Thyroid gland (tissue), 4 donors: ENCODE measurements around the gene OBSCN. TPM values are rescaled to one million over a fixed set of nuclear protein-coding genes. Genes with fewer than 3 reads are reported as not detected.

Experiments used
- DNase-seq, 2 donors: peaks; one replicate each; pipeline ENCODE4 v3.0.0-alpha.2; 2019
- H3K27ac ChIP-seq, 3 donors: fragments of 200-600 bp; sonication (generic); 1 replicate in 2 of 3; 2 replicates in 1 of 3; pipeline ENCODE4 v1.5.1; 2016 to 2019; ENCODE audit warnings: mild to moderate bottlenecking in 1 of 3, moderate library complexity in 1 of 3
- H3K27me3 ChIP-seq: fragments of 200-600 bp; sonication (generic); one replicate; pipeline ENCODE4 v1.5.1; 2019
- H3K36me3 ChIP-seq, 2 donors: fragments of 200-600 bp; sonication (generic); one replicate each; pipeline ENCODE4 v1.5.1; 2016 to 2019
- H3K4me1 ChIP-seq, 2 donors: fragments of 200-600 bp; sonication (generic); one replicate each; pipeline ENCODE4 v1.5.1; 2017 to 2019
- H3K4me3 ChIP-seq, 3 donors: fragments of 200-600 bp; sonication (generic); replicated peaks in 1 of 3; 1 replicate in 2 of 3; 2 replicates in 1 of 3; pipeline ENCODE4 v1.5.1; 2016; ENCODE audit warnings: mild to moderate bottlenecking in 1 of 3
- H3K9me3 ChIP-seq: fragments of 200-600 bp; sonication (generic); one replicate; pipeline ENCODE4 v1.5.1; 2017
- CTCF ChIP-seq, 6 experiments: fragments of 200-600 bp in 3 of 6; fragments of 450-650 bp in 3 of 6; sonication (generic) in 3 of 6; IDR thresholded peaks; one replicate each; pipeline ENCODE4 v1.5.1; 2016 to 2019; ENCODE audit warnings: antibody characterized with exemption in 6 of 6, mild to moderate bottlenecking in 2 of 6, inconsistent platforms in 1 of 6, moderate library complexity in 1 of 6
- POLR2A ChIP-seq, 2 donors: fragments of 450-650 bp; IDR thresholded peaks; one replicate each; pipeline ENCODE4 v1.6.1; 2017; ENCODE audit warnings: antibody characterized with exemption in 2 of 2, mild to moderate bottlenecking in 2 of 2, moderate library complexity in 1 of 2
- WGBS, 2 donors: methylation state at CpG; one replicate each; pipeline ENCODE4 v1.1.5; 2017; 5-methylcytosine and 5-hydroxymethylcytosine counted together
- intact Hi-C: fragments of 100-400 bp; cut with DNase I; formaldehyde crosslinking; loops from one replicate; pipeline ENCODE4 v1.15.1; 2023
- total RNA-seq, 4 donors: library from RNA; depleted of rRNA; stranded (reverse); fragments of >200 nt; gene quantifications; one replicate each; pipeline ENCODE4 v1.2.3, GENCODE V29; 2016

OBSCN gene
- total RNA-seq, 4 donors from 2014 or later: 24.0 to 35.1 (median 31.5) TPM

GRCh38 chr1:228314658-228315483 lies 107.0 kb downstream of the OBSCN start:
- no peak for DNase-seq
- Histone ChIP-seq H3K4me3 (no peak overlapping the region), H3K27ac (no peak overlapping the region), H3K27me3 (no peaks in the 10 kb centered on the region), H3K36me3 (peaks cover 0 to 5% of the 10 kb centered on the region in 2 donors), H3K4me1 (no peaks in the 10 kb centered on the region), H3K9me3 (no peaks in the 10 kb centered on the region)
- 92 to 93% methylated on average over 24 to 30 of the region's 31 CpGs for WGBS, 2 donors
- intact Hi-C loops: no loop called here
- TF ChIP-seq POLR2A (IDR thresholded peaks at IDR 0.05) (no peak), CTCF (IDR thresholded peaks at IDR 0.05) (no peak)

GRCh38 chr1:228315484-228315944 lies 107.7 kb downstream of the OBSCN start:
- 82 to 89% methylated on average over 16 to 17 of the region's 17 CpGs for WGBS, 2 donors
- Histone ChIP-seq H3K27ac (no peak overlapping the region), H3K4me3 (no peak overlapping the region), H3K4me1 (no peaks in the 10 kb centered on the region), H3K36me3 (peaks cover 6 to 12% of the 10 kb centered on the region in 2 donors), H3K27me3 (no peaks in the 10 kb centered on the region), H3K9me3 (no peaks in the 10 kb centered on the region)
- intact Hi-C loops: no loop called here
- TF ChIP-seq CTCF (IDR thresholded peaks at IDR 0.05) (no peak), POLR2A (IDR thresholded peaks at IDR 0.05) (no peak)
- no peak for DNase-seq

- no peaks in the 10 kb centered on the region for H3K27me3 ChIP-seq
- intact Hi-C loops: no loop called here
- no peaks in the 10 kb centered on the region for H3K4me1 ChIP-seq
- H3K9me3 ChIP-seq: no peaks in the 10 kb centered on the region
- no peak overlapping the region for H3K4me3 ChIP-seq
- TF ChIP-seq CTCF (IDR thresholded peaks at IDR 0.05): no peak
- TF ChIP-seq POLR2A (IDR thresholded peaks at IDR 0.05): no peak
- H3K27ac ChIP-seq: no peak overlapping the region
- WGBS, 2 donors: 84 to 86% methylated on average over 20 to 23 of the region's 40 CpGs
- peak in 1 of 2 donors; percentile 16 for DNase-seq
- peaks cover 6 to 17% of the 10 kb centered on the region in 2 donors for H3K36me3 ChIP-seq
Measured at GRCh38 chr1:228315945-228316588, 108.2 kb downstream of the OBSCN start.

- H3K36me3 ChIP-seq: peaks cover 9 to 23% of the 10 kb centered on the region in 2 donors
- TF ChIP-seq CTCF (IDR thresholded peaks at IDR 0.05) (no peak), POLR2A (IDR thresholded peaks at IDR 0.05) (no peak)
- intact Hi-C loops: no loop called here
Measured at GRCh38 chr1:228316589-228317387, 108.9 kb downstream of the OBSCN start.

More at GRCh38 chr1:228316589-228317387, 108.9 kb downstream of the OBSCN start:
- Histone ChIP-seq H3K27me3 (no peaks in the 10 kb centered on the region), H3K4me3 (no peak overlapping the region), H3K4me1 (no peaks in the 10 kb centered on the region), H3K9me3 (no peaks in the 10 kb centered on the region), H3K27ac (no peak overlapping the region)
- DNase-seq: no peak
- 88 to 100% methylated on average over 5 to 17 of the region's 47 CpGs for WGBS, 2 donors
